Dedifferentiated amniotic fluid mesenchymal stem cell (primary cell): ENCODE data around the gene OBSL1.

ENCODE experiments used
- DNase-seq: peaks from one replicate; pipeline ENCODE4 v3.0.0-alpha.2; 2016; ENCODE audit errors: extremely low spot score

Gene OBSL1

DNA sequence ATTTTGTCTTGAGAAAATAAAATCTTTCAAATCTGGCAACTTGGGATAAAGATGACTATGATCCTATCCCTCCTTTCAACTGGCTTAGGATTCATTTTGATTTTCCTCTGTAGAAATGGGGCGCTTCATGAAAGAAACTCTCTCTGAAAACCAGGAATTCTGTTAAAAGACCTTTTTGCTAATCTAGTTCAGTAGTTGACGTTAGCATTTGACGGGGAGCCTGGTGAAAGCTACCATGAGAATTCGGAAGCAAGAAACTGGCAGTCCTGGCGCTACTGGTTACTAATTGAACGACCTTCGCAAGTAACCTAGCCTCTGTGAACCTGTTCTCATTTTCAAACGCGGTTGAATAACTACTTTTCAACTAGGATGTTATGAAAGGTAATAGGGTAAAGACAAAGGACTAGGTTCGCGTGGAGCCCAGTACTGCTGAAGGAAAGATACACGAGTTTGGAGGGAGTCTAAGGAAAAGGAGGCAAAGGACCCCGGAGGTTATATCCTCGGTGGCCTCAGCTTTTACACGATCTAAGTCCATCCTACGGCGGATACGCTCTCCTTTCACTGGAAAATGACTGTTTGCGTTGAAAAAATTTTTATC, 25.7 kb upstream of the OBSL1 start:
- DNase-seq, result peak; percentile 18

DNA sequence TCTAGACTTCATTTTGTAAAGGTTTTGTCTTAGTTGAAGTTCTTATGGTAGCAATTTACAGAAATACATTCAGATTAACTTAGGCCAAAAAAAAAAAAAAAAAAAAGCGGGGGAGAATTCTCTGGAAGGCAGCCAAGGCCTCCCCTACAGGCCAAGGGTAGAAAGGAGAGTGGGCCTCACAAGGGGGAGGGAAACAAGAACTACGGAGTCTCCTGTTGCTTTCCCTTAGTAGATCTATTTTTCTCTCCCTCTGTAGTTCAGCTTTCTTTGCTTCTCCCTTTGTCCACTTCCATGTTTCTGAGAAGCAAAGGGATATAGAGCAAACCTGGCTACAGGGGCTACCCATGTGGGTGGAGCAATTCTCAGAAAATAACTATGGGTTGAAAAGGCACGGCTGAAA, 23.9 kb upstream of the OBSL1 start:
- DNase-seq, result no peak

DNA sequence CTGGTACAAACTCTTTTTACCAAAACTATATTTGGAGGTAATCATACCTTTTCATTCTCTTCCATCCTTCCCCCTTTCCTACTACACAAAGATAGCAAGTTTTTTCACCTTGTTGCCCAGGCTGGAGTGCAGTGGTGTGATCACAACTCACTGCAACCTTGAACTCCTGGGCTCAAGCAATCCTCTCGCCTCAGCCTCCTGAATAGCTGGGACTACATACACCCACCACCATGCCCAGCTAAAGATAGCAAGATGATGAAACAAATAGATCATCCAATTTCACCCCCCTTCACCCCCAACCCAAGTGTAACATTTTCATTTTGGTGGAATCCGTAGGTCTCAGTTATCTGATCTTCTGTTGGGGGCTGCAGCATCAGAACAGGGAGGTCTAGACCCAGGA, 21.8 kb upstream of the OBSL1 start:
- DNase-seq, result no peak

DNA sequence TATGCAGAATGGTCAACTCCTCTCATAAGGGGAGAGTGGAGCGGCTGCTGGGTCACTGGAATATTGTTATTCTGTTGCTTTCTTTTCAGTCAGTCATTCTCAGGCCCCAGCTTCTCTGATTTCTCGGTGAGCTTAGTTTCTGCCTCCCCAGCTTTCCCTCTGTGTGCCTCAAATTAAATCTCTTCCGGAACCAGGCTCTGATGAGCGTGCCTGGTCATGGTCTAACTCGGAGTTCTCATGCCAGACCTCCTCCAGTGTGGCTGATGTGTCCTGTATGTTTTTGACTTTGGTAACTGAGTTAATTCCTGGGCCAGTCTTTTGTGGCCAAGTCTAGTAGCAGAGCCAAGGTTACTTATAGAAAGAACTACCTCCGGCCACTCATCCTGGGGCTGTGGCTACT, 21.4 kb upstream of the OBSL1 start:
- peak; percentile 48 for DNase-seq

DNA sequence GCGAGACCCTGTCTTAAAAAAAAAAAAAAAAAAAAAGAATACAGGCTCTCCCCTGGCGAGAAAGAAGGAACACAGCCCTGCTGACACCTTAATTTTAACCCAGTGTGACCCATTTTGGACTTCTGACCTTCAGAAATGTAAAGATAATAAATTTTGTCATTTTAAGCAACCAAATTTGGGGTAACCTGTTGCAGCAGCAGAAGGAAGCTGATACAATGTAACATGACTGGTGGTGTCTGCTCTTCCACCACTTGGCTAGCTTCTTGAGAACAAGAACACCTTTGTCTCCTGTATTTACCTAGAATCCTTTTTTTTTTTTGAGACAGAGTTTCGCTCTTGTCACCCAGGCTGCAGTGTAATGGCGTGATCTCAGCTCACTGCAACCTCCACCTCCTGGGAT, 19.8 kb upstream of the OBSL1 start:
- no peak for DNase-seq

DNA sequence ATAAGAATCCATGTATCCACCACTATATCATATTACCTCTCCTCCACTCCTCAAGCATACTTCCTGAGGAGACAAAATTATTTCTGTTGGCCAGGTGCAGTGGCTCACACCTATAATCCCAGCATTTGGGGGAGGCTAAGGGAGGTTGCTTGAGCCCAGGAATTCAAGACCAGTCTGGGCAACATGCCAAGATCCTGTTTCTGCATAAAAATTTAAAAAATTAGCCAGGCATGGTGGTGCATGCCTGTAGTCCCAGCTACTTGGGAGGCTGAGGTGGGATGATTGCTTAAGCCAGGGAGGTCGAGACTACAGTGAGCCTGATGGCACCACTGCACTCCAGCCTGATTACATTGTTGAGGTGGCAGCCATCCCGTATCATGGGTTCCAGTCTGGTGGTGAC, 10.0 kb upstream of the OBSL1 start:
- no peak for DNase-seq

DNA sequence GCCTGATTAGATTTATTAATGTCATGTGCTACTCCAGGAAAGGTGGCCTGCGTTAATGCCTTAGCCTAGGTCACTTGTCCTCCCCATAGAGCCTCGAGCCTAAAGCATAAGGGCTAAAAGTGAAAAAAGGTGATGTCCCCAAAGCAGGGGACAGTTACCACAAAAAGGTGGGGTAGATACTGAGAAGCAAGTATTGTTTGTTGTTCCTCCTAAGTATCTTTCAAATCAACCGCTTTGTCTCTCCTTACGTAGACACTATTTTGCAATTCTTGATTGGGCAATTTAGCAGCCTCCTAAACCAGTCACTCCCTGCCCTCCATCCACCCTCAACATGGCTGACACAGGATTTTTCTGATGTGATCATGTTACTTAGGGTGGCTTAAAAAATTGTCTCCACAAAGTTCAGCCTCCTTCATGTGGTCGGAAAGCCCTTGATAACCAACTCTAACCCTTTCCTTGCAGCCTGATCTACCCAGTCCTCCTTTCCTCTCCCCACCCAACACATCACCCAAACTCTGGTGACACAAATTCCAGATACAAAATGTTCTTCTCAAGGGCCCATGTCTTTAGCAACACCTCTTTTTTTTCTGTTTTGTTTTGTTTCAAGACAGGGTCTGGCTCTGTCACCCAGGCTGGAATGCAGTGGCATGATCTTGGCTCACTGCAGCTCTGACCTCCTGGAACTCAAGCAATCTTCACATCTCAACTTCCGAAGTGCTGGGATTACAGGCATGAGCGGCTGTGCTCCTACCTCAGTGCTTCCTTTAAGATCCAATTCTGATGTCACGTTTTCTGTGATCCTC, 7.7 kb upstream of the OBSL1 start:
- DNase-seq, result no peak

DNA sequence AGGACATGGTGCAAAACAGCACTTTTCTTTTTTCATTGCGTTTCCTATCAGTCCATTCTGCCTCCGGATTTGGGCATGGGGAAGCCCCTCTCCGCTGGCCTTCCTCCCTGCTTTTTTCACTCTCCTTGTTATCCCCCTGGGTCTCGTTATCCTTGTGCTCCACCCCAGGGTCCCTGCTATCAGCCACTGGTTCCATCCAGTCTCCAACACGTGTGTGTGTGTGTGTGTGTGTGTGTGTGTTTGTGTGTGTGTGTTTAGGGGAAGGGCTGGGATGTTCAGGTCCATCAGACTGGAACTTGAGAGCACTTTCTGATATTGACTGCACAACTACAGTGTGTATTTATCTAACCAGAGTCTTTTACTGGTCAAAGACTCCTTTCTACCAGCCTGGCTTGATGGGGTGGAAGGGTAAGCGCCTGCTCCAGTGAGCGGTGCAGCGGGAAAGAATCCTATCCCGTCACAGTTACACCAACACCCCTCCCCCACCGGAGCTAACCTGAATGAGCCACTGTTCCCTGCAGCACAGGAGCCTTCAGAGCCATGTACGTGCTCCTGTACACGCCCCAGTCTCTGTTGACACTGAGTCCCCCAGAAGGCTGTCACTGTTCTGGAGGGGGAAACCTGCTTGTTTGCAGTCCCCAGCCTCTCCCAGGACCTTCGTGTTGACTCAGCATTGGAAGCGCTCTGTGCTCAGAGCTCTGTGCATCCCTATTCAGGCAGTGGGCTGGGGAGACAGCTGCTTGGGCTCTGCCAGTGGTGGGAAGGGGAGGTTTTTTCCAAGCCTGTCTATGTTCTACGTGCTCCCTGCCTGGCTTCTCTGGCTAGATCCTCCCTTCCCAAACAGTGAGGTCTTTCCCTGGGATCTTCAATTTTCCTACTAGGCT, 5.4 kb upstream of the OBSL1 start:
- DNase-seq, result no peak

DNA sequence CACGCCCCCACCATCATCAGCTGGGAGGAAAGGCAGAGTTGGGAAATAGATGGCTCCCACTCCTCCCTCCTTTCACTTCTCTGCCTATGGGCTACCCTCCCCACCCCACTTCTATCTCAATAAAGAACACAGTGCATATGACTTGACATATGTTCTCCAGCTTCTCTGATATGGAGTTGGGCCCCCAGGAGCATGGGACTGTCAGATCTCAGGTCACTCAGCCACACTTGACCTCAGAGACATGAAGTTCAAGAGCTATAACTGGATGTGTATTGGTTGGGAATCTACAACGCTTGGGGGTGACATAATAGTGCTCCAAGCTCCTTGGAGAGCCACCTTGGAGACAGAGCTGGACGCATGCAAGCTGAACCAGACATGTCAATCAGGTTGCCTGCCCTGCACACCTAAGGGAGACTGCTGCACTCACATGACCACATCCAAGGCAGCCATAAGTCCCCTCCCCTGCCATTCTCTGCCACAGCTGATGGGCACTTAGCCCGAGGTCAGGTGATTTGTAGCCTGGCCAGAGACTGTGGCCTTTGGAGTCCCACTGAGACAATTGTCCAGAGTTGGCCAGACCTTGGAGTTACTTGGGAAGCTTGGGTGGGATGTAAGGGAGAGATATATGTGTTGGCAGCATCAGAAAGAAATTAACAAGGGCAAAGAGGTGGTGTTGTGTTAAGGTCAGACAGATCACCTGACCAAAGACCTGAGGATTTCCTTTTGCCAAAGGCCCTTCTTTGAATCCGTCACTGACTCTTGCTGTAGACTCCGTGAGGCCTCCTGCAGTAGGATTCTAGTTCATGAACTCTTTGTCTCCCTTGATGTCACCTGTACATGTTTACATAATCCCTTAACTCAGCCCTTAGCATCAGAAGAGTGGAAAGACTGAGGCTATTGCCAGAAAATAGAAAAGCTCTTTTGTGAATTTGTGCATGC, 4.5 kb upstream of the OBSL1 start:
- DNase-seq, result no peak

DNA sequence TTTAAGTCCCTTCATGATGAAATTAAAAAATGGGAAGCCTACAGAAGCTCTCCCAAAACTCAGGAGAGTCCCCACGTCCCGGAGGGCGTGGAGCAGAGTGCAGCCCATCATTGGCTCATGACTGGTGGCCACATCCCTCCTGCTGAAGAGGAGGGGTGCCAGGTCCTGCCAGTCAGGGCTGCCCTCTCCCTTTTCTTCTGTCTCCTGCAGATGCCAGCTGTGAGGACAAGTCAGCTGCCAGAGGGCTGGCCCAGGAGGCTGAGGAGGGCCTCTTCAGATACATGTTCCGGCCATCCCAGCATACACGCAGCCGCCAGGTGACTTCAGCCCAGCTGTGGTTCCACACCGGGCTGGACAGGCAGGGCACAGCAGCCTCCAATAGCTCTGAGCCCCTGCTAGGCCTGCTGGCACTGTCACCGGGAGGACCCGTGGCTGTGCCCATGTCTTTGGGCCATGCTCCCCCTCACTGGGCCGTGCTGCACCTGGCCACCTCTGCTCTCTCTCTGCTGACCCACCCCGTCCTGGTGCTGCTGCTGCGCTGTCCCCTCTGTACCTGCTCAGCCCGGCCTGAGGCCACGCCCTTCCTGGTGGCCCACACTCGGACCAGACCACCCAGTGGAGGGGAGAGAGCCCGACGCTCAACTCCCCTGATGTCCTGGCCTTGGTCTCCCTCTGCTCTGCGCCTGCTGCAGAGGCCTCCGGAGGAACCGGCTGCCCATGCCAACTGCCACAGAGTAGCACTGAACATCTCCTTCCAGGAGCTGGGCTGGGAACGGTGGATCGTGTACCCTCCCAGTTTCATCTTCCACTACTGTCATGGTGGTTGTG, 3.4 kb upstream of the OBSL1 start:
- no peak for DNase-seq

DNA sequence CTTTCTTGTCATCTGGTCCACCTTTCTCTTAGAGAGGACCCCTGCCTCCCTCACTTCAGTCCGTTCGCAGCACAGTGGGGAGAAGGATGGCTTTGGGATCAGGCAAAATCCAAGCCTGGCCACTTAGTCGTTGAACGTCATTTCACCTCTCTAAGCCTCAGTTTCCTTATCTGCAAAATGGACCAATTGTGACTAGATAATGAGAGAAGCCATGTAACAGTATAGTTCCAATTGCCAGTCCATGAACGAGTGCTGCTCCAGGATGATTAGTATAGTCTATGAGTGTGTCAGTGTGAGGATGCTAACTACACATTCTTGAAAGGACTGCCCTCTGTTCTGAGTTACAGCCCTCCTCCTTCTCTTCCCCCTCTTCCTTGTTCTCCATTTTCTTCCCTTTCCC, 1.8 kb upstream of the OBSL1 start:
- DNase-seq, result no peak

DNA sequence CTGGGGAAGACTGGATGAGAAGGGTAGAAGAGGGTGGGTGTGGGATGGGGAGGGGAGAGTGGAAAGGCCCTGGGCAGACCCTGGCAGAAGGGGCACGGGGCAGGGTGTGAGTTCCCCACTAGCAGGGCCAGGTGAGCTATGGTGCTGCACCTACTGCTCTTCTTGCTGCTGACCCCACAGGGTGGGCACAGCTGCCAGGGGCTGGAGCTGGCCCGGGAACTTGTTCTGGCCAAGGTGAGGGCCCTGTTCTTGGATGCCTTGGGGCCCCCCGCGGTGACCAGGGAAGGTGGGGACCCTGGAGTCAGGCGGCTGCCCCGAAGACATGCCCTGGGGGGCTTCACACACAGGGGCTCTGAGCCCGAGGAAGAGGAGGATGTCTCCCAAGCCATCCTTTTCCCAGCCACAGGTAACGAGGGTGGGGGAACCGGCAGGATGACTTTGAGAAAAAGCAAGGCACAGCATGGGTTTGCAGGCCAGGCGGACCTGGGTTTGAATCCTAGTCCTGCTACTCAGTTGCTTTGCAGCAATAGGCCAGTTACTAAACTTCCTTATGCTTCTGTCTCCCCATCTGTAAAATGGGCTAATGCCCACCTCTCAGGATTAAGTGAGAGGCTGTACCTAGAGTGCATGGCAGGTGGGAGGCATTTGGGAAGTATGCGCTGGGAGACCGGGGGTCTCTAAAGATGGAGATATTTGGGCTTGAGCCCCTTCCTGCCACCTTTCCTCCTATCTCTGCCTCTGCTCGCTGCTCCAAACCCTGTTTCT, 1.1 kb upstream of the OBSL1 start, which contains the start of gene INHA:
INHA (plus strand) TSS at position 74 of the 765 bp plus-strand sequence; CDS start at position 139, 65 bp downstream.
- no peak for DNase-seq

DNA sequence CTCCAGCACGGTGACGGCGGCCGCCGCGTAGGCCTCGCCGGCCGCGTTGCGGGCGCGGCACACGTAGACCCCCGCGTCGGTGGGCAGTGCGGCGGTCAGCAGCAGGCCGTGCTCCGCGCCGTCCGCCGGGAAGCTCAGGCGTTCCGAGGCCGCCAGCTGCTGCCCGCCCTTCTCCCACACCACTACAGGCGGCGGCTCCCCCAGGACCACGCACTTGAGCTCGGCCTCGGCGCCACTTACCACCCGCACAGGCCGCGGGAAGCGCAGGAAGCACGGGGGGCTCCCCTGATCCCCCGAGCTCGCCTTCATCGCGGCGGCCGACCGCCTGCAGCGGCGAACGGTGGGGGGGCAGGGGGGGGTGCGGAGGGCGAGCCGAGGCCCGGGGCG, 422 bp downstream of the OBSL1 start:
- DNase-seq, result no peak

DNA sequence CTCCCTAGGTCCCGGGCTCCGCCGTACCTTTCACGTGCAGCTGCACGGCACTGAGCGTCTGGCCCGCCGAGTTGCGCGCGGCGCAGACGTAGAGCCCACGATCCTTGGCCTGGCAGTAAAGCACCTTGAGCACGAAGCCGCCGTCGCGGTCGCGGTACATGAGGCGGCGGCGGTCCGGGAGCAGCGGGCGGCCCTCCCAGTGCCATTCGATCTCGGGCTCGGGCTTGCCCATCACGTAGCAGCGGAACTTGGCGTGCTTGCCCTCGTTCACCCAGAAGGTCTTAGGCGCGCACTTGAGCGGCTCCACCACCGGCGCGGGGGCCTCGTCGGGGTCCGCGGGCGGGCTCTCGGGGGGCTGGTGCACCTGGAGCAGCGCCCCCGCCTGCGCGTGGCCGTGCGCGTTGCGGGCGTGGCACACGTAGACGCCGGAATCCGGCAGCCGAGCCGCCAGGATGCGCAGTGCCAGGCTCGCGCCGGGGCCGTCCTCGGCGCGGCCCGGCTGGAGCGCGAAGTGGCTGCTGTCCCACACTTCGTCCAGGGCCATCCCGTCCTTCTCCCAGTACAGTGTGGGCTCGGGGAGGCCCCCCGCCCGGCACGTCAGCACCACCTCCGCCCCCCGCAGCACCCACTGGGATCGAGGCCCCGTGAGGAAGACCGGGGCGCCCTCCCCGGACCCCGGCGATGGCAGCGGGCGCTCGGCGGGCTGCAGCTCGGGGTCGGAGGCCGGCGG, 980 bp downstream of the OBSL1 start:
- no peak for DNase-seq

DNA sequence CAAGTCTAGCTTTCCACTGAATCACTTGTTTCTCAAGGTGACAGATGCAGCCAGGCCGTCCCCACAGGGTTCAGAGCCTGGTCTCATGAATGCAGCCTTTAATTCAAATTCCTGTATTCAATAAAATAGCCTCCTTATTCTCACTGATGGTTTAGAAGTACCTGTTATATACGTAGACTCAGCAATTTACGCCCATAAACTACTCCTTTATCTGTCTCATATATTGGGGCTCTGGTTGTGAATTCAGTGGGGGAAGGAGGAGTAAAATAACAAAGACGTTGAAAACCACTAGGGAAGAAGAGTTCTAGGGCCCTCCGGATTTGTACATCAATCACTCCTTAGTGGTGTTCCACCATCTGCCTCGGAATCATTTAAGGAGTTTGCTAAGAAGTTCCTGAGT, 1.7 kb downstream of the OBSL1 start:
- DNase-seq, result no peak

DNA sequence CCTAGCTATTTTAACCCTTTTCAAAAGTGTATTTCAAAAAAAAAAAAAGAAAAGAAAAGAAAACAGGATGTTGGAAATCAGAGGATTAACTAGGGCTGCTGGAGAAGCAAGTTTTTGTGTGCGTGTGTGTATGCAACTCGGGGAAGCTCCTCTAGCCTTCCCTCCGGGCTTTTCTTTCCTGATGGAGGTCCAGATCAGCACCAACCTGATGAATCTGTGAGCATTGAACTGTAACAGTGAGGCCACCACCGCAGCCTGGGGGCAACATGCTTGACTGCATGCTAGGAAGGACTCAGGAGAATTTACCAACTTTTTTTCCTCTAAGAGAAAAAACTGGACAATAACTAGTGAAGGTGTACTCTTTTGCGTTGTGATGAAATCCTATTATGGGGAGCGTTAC, 2.3 kb downstream of the OBSL1 start:
- DNase-seq, result no peak

DNA sequence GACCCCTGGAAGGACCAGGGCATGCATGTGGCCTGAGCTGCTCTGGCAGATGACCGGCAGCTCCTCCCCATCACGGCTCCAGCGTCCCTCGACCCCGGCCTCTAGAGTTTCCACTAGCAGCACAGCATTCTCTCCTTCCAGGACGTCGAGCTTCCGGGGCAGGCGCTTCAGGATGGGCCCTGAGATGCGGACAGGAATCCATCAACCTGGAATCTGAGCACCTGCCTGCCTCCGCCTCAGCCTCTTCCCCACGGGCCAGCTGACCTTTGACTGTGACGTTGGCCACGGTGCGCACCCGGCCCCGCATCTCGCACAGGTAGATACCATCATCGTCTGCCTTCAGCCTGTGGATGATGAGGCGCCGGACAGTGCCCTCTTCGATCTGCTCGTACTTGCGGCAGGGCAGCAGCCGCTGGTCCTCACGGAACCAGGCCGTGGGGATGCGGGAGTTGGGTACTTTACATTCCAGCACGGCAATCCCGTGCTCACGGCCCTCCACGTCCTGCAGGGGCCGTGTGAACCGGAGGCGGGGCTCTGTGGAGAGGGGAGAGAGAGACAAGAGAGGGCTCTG, 3.5 kb downstream of the OBSL1 start:
- DNase-seq, result no peak

DNA sequence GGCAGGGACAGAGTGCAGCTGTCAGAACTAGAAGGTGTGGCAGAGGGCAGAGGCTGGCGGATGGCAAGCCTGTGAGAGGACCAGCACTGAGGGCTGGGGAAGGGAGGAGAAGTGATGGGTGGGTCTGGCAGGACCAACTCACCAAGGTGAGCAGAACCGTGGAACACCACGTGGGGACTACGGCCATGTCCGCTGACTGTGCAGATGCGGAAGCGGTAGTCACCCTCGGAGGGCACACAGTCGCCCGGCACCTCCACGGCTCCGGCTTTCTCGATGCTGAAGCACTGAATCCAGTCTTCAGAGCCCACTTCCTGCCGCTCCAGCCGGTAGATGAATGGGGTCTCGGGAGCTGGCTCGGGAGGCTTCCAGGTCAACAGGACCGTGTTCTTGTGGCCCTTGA, 4.2 kb downstream of the OBSL1 start:
- DNase-seq, result no peak

DNA sequence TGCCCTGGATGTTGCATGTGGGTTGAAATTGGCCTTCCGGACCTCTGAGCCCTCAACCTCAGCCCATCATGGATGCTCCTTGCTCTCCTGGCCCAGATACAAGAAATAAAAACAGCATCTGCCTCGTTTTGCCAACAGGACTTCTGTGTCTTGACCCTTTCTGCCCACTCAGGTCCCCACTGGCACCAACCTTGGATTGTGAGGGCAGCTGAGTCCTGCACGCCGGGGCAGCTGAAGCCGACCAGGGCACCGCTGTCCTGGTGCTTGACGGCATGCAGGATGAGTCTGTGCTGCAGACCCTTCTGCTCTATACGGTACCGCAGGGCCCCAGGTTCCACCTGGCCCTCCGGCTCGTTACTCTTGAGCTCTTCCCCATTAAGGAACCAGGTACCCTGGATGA, 4.7 kb downstream of the OBSL1 start:
- no peak for DNase-seq
